Right lobe of liver (tissue), 4 donors: Measurements from ENCODE around the gene CST9.

Source experiments
- CTCF ChIP-seq, 4 donors: fragments of 200-600 bp in 3 of 4; fragments of 450-650 bp in 1 of 4; IDR thresholded peaks; one replicate each; pipeline versions ENCODE4 v1.5.1 to v1.8.0; 2016 to 2022; ENCODE audit warnings: antibody characterized with exemption in 4 of 4, mild to moderate bottlenecking in 2 of 4
- POLR2A ChIP-seq: fragments of 450-650 bp; IDR thresholded peaks from one replicate; pipeline ENCODE4 v1.6.1; 2017; ENCODE audit warnings: antibody characterized with exemption, mild to moderate bottlenecking
- donor health status: DM: no; HTN: no; CAD: no.
- donor health status: DM: no; HTN: no; CAD: no.
- donor health status: DM: no; HTN: yes; CAD: no.

- no peak for TF ChIP-seq CTCF (IDR thresholded peaks at IDR 0.05)
- no peak for TF ChIP-seq POLR2A
Measured at GRCh38 chr20:23603321-23603720, 2.4 kb downstream of the CST9 start.
